Thyroid gland (tissue), 4 donors: Measurements from ENCODE around the gene EIF2S2.

Experiments
- POLR2A ChIP-seq, 2 donors: fragments of 450-650 bp; IDR thresholded peaks; one replicate each; pipeline ENCODE4 v1.6.1; 2017; ENCODE audit warnings: antibody characterized with exemption in 2 of 2, mild to moderate bottlenecking in 2 of 2, moderate library complexity in 1 of 2
- TF ChIP-seq, protein P1 (sequence below), 6 experiments: fragments of 200-600 bp in 3 of 6; fragments of 450-650 bp in 3 of 6; sonication (generic) in 3 of 6; IDR thresholded peaks; one replicate each; pipeline ENCODE4 v1.5.1; 2016 to 2019; ENCODE audit warnings: antibody characterized with exemption in 6 of 6, mild to moderate bottlenecking in 2 of 6, inconsistent platforms in 1 of 6, moderate library complexity in 1 of 6

DNA sequence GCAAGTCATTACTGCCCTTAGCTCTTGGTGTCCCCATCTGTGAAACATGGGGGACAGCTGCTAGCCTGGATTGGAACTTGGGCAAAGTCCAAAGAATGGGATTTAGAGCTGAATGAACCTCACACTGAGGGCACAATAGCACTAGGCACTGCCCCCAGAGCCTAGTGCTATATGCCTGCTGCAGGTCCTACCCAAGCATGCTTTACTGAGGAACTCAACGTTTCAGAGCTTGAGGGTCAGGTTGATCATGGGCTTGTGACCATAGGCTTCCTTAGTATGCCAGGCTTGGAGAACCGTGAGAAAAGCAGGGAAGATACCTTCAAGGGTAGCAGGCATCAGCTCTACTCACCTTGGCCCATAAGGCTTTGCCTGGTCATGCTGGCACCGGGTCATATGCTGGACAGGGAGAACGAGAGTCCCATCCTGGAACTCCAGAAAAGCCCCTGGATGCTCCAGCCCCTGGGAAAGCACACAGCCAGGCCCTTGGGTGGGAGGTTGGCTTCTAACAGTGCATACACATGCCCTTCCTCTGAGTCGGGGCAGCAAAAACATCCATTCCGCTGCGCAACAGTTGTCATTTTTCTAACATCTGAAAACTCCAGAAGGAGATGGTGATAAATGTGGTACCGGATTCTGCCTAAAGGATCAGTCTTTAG lies 29.7 kb downstream of the EIF2S2 start:
- TF ChIP-seq, protein P1, sequence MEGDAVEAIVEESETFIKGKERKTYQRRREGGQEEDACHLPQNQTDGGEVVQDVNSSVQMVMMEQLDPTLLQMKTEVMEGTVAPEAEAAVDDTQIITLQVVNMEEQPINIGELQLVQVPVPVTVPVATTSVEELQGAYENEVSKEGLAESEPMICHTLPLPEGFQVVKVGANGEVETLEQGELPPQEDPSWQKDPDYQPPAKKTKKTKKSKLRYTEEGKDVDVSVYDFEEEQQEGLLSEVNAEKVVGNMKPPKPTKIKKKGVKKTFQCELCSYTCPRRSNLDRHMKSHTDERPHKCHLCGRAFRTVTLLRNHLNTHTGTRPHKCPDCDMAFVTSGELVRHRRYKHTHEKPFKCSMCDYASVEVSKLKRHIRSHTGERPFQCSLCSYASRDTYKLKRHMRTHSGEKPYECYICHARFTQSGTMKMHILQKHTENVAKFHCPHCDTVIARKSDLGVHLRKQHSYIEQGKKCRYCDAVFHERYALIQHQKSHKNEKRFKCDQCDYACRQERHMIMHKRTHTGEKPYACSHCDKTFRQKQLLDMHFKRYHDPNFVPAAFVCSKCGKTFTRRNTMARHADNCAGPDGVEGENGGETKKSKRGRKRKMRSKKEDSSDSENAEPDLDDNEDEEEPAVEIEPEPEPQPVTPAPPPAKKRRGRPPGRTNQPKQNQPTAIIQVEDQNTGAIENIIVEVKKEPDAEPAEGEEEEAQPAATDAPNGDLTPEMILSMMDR (IDR thresholded peaks at IDR 0.05) = no peak
- TF ChIP-seq POLR2A (IDR thresholded peaks at IDR 0.05) = no peak
